ENCODE measurements around the gene RTN3. TPM values are rescaled to one million over a fixed set of nuclear protein-coding genes. Genes with fewer than 3 reads are reported as not detected.

RTN3 gene
- total RNA-seq, 1 experiment from 2014 or later, result 173 TPM

DNA sequence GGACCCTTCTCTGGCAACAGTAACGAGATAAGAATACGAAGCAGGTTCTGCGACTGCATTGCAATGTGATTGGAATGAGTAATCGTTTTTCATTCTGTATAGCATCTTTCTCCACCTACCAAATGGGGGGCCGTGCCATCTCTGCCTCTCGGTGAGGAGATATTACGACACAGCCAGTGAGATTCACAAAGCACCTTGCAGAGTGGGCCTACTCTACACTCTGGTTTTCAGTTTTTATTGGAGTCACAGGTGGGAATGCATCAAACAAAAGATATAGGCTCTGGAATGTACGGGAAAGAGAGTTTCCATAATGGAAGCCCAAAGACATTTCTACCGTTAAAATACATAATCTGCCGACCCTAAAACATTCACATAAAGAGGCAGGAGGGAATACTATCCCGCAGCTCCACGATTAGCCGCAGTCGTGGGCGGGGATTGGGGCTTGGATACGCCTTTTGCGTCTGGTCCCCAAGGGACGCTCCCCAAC lies 423 bp upstream of the RTN3 start:
- Histone ChIP-seq H4K91ac (ENCODE audit: insufficient read length, low read depth, low read length) (no peak overlapping the region), H3K79me1 (ENCODE audit: insufficient read depth, low read depth, low read length, poor library complexity, severe bottlenecking) (no peaks in the 10 kb centered on the region), H2BK120ac (ENCODE audit: low read depth, low read length, poor library complexity, severe bottlenecking) (no peak overlapping the region), H3K79me2 (ENCODE audit: insufficient read depth, low read length) (peaks cover 19% of the 10 kb centered on the region; the same call in 1 of the 2 replicates), H3K4ac (ENCODE audit: low read depth, low read length) (no peak overlapping the region), H3K23ac (ENCODE audit: insufficient read length, low read depth, low read length) (no peak overlapping the region), H3T11ph (ENCODE audit: low read length) (no peak overlapping the region), H2AK5ac (ENCODE audit: insufficient read length, low read length) (no peak overlapping the region), H4K5ac (ENCODE audit: insufficient read length, low read depth, low read length) (no peak overlapping the region), H2BK15ac (ENCODE audit: low read depth, low read length) (no peak overlapping the region), H2BK20ac (ENCODE audit: low read depth, low read length, poor library complexity, severe bottlenecking) (no peak overlapping the region), H3K27ac (ENCODE audit: insufficient read length, low read depth, low read length) (no peak overlapping the region), H3K4me2 (ENCODE audit: insufficient read depth, insufficient read length, low read length) (peak overlapping the region; percentile 93), H3K56ac (ENCODE audit: insufficient read length, low read depth, low read length) (no peak overlapping the region), H3K9me3 (ENCODE audit: control insufficient read depth, low read depth, low read length) (no peaks in the 10 kb centered on the region), H3K9ac (ENCODE audit: extremely low read depth, insufficient read length, low read length) (no peak overlapping the region), H4K20me1 (ENCODE audit: control insufficient read depth, insufficient read depth, insufficient read length) (no peaks in the 10 kb centered on the region), H3K27me3 (ENCODE audit: insufficient read depth, low read length) (no peaks in the 10 kb centered on the region), H3K14ac (ENCODE audit: insufficient read depth, low read length) (no peak overlapping the region), H2BK5ac (ENCODE audit: insufficient read length, low read length) (no peak overlapping the region), H3K23me2 (ENCODE audit: insufficient read length, low read depth, low read length, poor library complexity, severe bottlenecking) (peaks cover 12% of the 10 kb centered on the region), H4K8ac (replicated peaks; ENCODE audit: insufficient read length, low read depth, low read length) (no peak overlapping the region), H2BK12ac (ENCODE audit: insufficient read length, low read depth, low read length) (no peak overlapping the region), H3K18ac (ENCODE audit: insufficient read length, low read depth, low read length) (no peak overlapping the region), H3K4me1 (ENCODE audit: insufficient read depth, low read length) (peaks cover 3% of the 10 kb centered on the region; the same call in 1 of the 2 replicates), H2AFZ (ENCODE audit: low read length) (no peak overlapping the region)
- WGBS (ENCODE audit: extremely low coverage, insufficient read length, low lambda C conversion rate), result no CpG with 5 or more reads among the region's 18 CpGs
- Mint-ChIP-seq H3K36me3 (ENCODE audit: insufficient read depth in 1 of 3, low read depth in 3 of 3) (no peaks in the 10 kb centered on the region; a peak in 1 of 7 replicates), H3K4me1 (peaks cover 17 to 23% of the 10 kb centered on the region in 2 experiments), H3K4me3 (peak overlapping the region; percentile 80 to 96), H3K27ac (peak overlapping the region; percentile 65 to 96 (median 91); a peak in 5 of 7 replicates), H3K9me3 (no peaks in the 10 kb centered on the region), H3K27me3 (ENCODE audit: low read depth) (no peaks in the 10 kb centered on the region; the same call in 1 of the 2 replicates)
- TF ChIP-seq, protein P1, sequence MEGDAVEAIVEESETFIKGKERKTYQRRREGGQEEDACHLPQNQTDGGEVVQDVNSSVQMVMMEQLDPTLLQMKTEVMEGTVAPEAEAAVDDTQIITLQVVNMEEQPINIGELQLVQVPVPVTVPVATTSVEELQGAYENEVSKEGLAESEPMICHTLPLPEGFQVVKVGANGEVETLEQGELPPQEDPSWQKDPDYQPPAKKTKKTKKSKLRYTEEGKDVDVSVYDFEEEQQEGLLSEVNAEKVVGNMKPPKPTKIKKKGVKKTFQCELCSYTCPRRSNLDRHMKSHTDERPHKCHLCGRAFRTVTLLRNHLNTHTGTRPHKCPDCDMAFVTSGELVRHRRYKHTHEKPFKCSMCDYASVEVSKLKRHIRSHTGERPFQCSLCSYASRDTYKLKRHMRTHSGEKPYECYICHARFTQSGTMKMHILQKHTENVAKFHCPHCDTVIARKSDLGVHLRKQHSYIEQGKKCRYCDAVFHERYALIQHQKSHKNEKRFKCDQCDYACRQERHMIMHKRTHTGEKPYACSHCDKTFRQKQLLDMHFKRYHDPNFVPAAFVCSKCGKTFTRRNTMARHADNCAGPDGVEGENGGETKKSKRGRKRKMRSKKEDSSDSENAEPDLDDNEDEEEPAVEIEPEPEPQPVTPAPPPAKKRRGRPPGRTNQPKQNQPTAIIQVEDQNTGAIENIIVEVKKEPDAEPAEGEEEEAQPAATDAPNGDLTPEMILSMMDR (conservative IDR thresholded peaks at IDR 0.05), result no peak
- DNase-seq, result no peak
